Neural cell (in vitro differentiated cells): ENCODE data around the gene THEM4. TPM values are rescaled to one million over a fixed set of nuclear protein-coding genes. Genes with fewer than 3 reads are reported as not detected.

Source experiments
- H2AFZ ChIP-seq: fragments of 200-600, 300-800 bp; sonication (generic), shearing (Covaris generic); 2 replicates; pipeline ENCODE4 v1.6.0; 2014; ENCODE audit warnings: low read depth, mild to moderate bottlenecking, antibody characterized with exemption, low read length, moderate library complexity
- H3F3A ChIP-seq: fragments of 200-600 bp; shearing (Covaris generic); 2 replicates; pipeline ENCODE4 v1.6.1; 2016; ENCODE audit warnings: mild to moderate bottlenecking, moderate library complexity, mixed read lengths, antibody characterized with exemption, low read length; ENCODE audit not compliant: insufficient read depth, poor library complexity, severe bottlenecking
- H3K27ac ChIP-seq: fragments of 200-600, 300-800 bp; sonication (generic), shearing (Covaris generic); 2 replicates; pipeline ENCODE4 v1.5.1; 2014; ENCODE audit warnings: mild to moderate bottlenecking, low read length, moderate library complexity
- H3K27me3 ChIP-seq: fragments of 300-800, 200-600 bp; sonication (generic), shearing (Covaris generic); 2 replicates; pipeline ENCODE4 v1.6.0; 2014; ENCODE audit warnings: mild to moderate bottlenecking, low read depth, low read length, moderate library complexity; ENCODE audit not compliant: insufficient read depth
- H3K36me3 ChIP-seq: fragments of 300-800, 200-600 bp; sonication (generic), shearing (Covaris generic); 2 replicates; pipeline ENCODE4 v1.5.1; 2014; ENCODE audit warnings: mild to moderate bottlenecking, antibody characterized with exemption, low read length, moderate library complexity; ENCODE audit not compliant: insufficient read depth
- H3K4me2 ChIP-seq: fragments of 300-800, 200-600 bp; sonication (generic), shearing (Covaris generic); 2 replicates; pipeline ENCODE4 v1.6.0; 2014; ENCODE audit warnings: mild to moderate bottlenecking, low read length
- H3K4me3 ChIP-seq: fragments of 300-800, 200-600 bp; sonication (generic), shearing (Covaris generic); 2 replicates; pipeline ENCODE4 v1.5.1; 2014; ENCODE audit warnings: mild to moderate bottlenecking, low read length, moderate library complexity
- H3K79me2 ChIP-seq: fragments of 200-600 bp; shearing (Covaris generic); replicated peaks from 2 replicates; pipeline ENCODE4 v1.6.0; 2014; ENCODE audit warnings: mild to moderate bottlenecking, low read length, moderate library complexity; ENCODE audit not compliant: insufficient read depth
- H3K9ac ChIP-seq: fragments of 300-800, 200-600 bp; sonication (generic), shearing (Covaris generic); 2 replicates; pipeline ENCODE4 v1.6.1; 2016; ENCODE audit warnings: mild to moderate bottlenecking, low read length, mixed read lengths
- H3K9me2 ChIP-seq: fragments of 200-600 bp; shearing (Covaris generic); 2 replicates; pipeline ENCODE4 v1.6.1; 2016; ENCODE audit warnings: mild to moderate bottlenecking, low read length, mixed read lengths; ENCODE audit not compliant: insufficient read depth
- H3K9me3 ChIP-seq: fragments of 200-600, 300-800 bp; sonication (generic), shearing (Covaris generic); 2 replicates; pipeline ENCODE4 v1.6.1; 2016; ENCODE audit warnings: mild to moderate bottlenecking, mixed run types, low read length, moderate library complexity, mixed read lengths
- H4K20me1 ChIP-seq: fragments of 200-600 bp; shearing (Covaris generic); 2 replicates; pipeline ENCODE4 v1.6.1; 2016; ENCODE audit warnings: mild to moderate bottlenecking, mixed run types; ENCODE audit not compliant: insufficient read depth
- RAD21 ChIP-seq: fragments of 450-650 bp; conservative IDR thresholded peaks from 2 replicates; pipeline ENCODE4 v1.6.1; 2014; ENCODE audit warnings: antibody characterized with exemption, mild to moderate bottlenecking, moderate library complexity
- polyA plus RNA-seq: library from polyadenylated mRNA; depleted of rRNA; stranded (reverse); fragments of >200 nt; gene quantifications from 2 replicates; pipeline ENCODE4 v1.2.3, GENCODE V29; 2014
- small RNA-seq, 3 experiments: library from RNA; depleted of rRNA; stranded (forward); fragments of <200 nt; gene quantifications; one replicate each; pipeline ENCODE3, GENCODE V24; 2012
- TF ChIP-seq, protein P1 (sequence below): fragments of 450-650 bp; IDR thresholded peaks from 2 replicates; pipeline ENCODE4 v1.5.1; 2014; ENCODE audit warnings: antibody characterized with exemption, mild to moderate bottlenecking, moderate library complexity; ENCODE audit not compliant: poor library complexity, severe bottlenecking

The THEM4 gene
- polyA plus RNA-seq, 1 donor from 2014 or later = 11.3 TPM

- no peaks in the 10 kb centered on the region for H3F3A ChIP-seq
- no peaks in the 10 kb centered on the region for H3K9me3 ChIP-seq
- H3K27me3 ChIP-seq = no peaks in the 10 kb centered on the region
- no peak for TF ChIP-seq RAD21
- TF ChIP-seq, protein P1, sequence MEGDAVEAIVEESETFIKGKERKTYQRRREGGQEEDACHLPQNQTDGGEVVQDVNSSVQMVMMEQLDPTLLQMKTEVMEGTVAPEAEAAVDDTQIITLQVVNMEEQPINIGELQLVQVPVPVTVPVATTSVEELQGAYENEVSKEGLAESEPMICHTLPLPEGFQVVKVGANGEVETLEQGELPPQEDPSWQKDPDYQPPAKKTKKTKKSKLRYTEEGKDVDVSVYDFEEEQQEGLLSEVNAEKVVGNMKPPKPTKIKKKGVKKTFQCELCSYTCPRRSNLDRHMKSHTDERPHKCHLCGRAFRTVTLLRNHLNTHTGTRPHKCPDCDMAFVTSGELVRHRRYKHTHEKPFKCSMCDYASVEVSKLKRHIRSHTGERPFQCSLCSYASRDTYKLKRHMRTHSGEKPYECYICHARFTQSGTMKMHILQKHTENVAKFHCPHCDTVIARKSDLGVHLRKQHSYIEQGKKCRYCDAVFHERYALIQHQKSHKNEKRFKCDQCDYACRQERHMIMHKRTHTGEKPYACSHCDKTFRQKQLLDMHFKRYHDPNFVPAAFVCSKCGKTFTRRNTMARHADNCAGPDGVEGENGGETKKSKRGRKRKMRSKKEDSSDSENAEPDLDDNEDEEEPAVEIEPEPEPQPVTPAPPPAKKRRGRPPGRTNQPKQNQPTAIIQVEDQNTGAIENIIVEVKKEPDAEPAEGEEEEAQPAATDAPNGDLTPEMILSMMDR = no peak
- H3K4me3 ChIP-seq = no peak overlapping the region
- H3K9me2 ChIP-seq = no peaks in the 10 kb centered on the region
- no peaks in the 10 kb centered on the region for H3K79me2 ChIP-seq
- no peak overlapping the region for H3K9ac ChIP-seq
- no peak overlapping the region for H3K4me2 ChIP-seq
- H3K27ac ChIP-seq = no peak overlapping the region
- no peak overlapping the region for H2AFZ ChIP-seq
- H4K20me1 ChIP-seq = no peaks in the 10 kb centered on the region
- H3K36me3 ChIP-seq = no peaks in the 10 kb centered on the region
Observed at GRCh38 chr1:151825204-151825603, 84.1 kb downstream of the THEM4 start.

Small RNA genes lying within 50 kb of the gene (small RNA-seq; reads per million reads assigned to genes)
- 0 to 1.2 (median 0) reads per million in 3 experiments for gene RF00019

Other genes with a start within 250 kb of the THEM4 start
- gene CELF3, start 192.7 kb downstream of the THEM4 start, polyA plus RNA-seq = 89.0 and 137 TPM in 2 replicates
- 23.5 and 23.6 TPM in 2 replicates for gene RIIAD1, start 188.0 kb downstream of the THEM4 start, polyA plus RNA-seq
- 119 and 134 TPM in 2 replicates for gene MRPL9, start 146.0 kb downstream of the THEM4 start, polyA plus RNA-seq
- 19.5 and 26.5 TPM in 2 replicates for gene TDRKH, start 119.0 kb downstream of the THEM4 start, polyA plus RNA-seq
- not detected in 2 replicates for gene LINGO4, start 104.1 kb downstream of the THEM4 start, polyA plus RNA-seq
- gene RORC, start 77.7 kb downstream of the THEM4 start, polyA plus RNA-seq = 0.28 and 0.45 TPM in 2 replicates
- not detected in 2 replicates for gene C2CD4D, start 69.7 kb downstream of the THEM4 start, polyA plus RNA-seq
- gene THEM5, start 55.8 kb downstream of the THEM4 start, polyA plus RNA-seq = not detected in 2 replicates
- 16.5 and 24.5 TPM in 2 replicates for gene S100A10, start 84.3 kb upstream of the THEM4 start, polyA plus RNA-seq
- not detected in 2 replicates for gene S100A11, start 127.5 kb upstream of the THEM4 start, polyA plus RNA-seq
- not detected in 2 replicates for gene TCHHL1, start 179.6 kb upstream of the THEM4 start, polyA plus RNA-seq
- gene TCHH, start 205.9 kb upstream of the THEM4 start, polyA plus RNA-seq = 0.14 and 0.26 TPM in 2 replicates
- gene RPTN, start 249.7 kb upstream of the THEM4 start, polyA plus RNA-seq = not detected in 2 replicates